NCI-H2107 treated with DMSO at 0.1 percent for 48 hours (cell line): ENCODE data around the gene COG8.
"Not testable (repeated sequence)": the region's sequence is repeated elsewhere in the genome, so short reads cannot be mapped to it uniquely, and the experiment has no call there.

Experiments
- DNase-seq: peaks from one replicate; lab custom pipeline; 2025; ENCODE audit not compliant: unreplicated experiment; lab: John Stamatoyannopoulos, UW

COG8 gene

GRCh38 chr16:69339289-69340094 lies at the start of gene COG8, which contains the start of gene NIP7:
COG8 (minus strand) TSS chr16:69339564; CDS start chr16:69339552, 12 bp downstream.
NIP7 (plus strand) TSS chr16:69339772; CDS start chr16:69339830, 58 bp downstream.
- DNase-seq, result peak; percentile 99

- DNase-seq, result no peak
These were observed 47.2 kb upstream of the COG8 start for GRCh38 chr16:69386596-69386995.

GRCh38 chr16:69384974-69385373 lies 45.6 kb upstream of the COG8 start:
- DNase-seq, result no peak

- no peak for DNase-seq
These were observed 43.1 kb upstream of the COG8 start for GRCh38 chr16:69382421-69382820.

GRCh38 chr16:69381231-69381630 lies 41.9 kb upstream of the COG8 start:
- DNase-seq, result no peak

GRCh38 chr16:69378760-69379159 lies 39.4 kb upstream of the COG8 start:
- no peak for DNase-seq

- no peak for DNase-seq
These were observed 38.7 kb upstream of the COG8 start for GRCh38 chr16:69378036-69378435.

- DNase-seq, result no peak
These were observed 37.2 kb upstream of the COG8 start for GRCh38 chr16:69376393-69377059.

GRCh38 chr16:69373019-69373418 lies 33.7 kb upstream of the COG8 start:
- no peak for DNase-seq

- DNase-seq, result no peak
These were observed 32.2 kb upstream of the COG8 start for GRCh38 chr16:69371564-69371963.

GRCh38 chr16:69368866-69369265 lies 29.5 kb upstream of the COG8 start:
- DNase-seq, result no peak

GRCh38 chr16:69367980-69368379 lies 28.6 kb upstream of the COG8 start:
- no peak for DNase-seq

GRCh38 chr16:69366431-69366830 lies 27.1 kb upstream of the COG8 start:
- DNase-seq, result no peak

GRCh38 chr16:69365901-69366300 lies 26.5 kb upstream of the COG8 start:
- DNase-seq, result no peak

- DNase-seq, result no peak
These were observed 24.7 kb upstream of the COG8 start for GRCh38 chr16:69364088-69364487.

- DNase-seq, result no peak
These were observed 23.9 kb upstream of the COG8 start for GRCh38 chr16:69363281-69363717.

GRCh38 chr16:69360070-69360469 lies 20.7 kb upstream of the COG8 start:
- DNase-seq, result not testable (repeated sequence)

GRCh38 chr16:69351309-69352027 lies 12.1 kb upstream of the COG8 start, which contains the start of gene TMED6:
TMED6 (minus strand) TSS chr16:69351786; CDS start chr16:69351753, 33 bp downstream.
- DNase-seq, result no peak

- DNase-seq, result no peak
These were observed 11.3 kb upstream of the COG8 start for GRCh38 chr16:69350536-69351133.

GRCh38 chr16:69349536-69349935 lies 10.2 kb upstream of the COG8 start:
- DNase-seq, result no peak

GRCh38 chr16:69348222-69348621 lies 8.9 kb upstream of the COG8 start:
- DNase-seq, result no peak
